Measurements from ENCODE around the gene SPG21.
"Not testable (repeated sequence)": the region's sequence is repeated elsewhere in the genome, so short reads cannot be mapped to it uniquely, and the experiment has no call there.

The SPG21 gene

GRCh38 chr15:64989416-64990167 is at the start of gene SPG21:
SPG21 (minus strand) TSS chr15:64989914; CDS start chr15:64983569, 6,345 bp downstream.
- DNase-seq (ENCODE audit: low read depth, low spot score): peak; percentile 95

DNA sequence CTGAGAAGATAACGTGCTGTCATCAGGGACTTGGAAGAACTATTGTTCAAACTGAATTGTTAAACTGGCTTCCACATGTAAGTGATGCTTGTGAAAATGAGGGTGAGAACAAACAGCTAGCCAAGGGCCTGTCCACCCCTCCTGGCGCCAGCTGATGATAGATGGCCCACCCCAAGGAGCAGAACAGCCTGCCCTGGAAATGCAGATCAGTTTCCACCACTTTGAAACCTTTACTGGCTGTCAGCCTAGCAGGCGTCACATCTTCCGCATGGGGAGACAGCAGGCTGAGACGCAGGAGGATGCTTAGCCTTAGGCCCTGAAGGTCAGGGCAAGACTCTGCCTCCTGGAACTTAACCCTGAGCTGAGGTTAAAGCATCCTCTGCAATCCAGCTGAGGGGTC is 49.1 kb upstream of the SPG21 start:
- no peak for DNase-seq (ENCODE audit: low read depth, low spot score)

- no peak for DNase-seq (ENCODE audit: low read depth, low spot score)
Observed at GRCh38 chr15:65038428-65038827, 48.7 kb upstream of the SPG21 start.

DNA sequence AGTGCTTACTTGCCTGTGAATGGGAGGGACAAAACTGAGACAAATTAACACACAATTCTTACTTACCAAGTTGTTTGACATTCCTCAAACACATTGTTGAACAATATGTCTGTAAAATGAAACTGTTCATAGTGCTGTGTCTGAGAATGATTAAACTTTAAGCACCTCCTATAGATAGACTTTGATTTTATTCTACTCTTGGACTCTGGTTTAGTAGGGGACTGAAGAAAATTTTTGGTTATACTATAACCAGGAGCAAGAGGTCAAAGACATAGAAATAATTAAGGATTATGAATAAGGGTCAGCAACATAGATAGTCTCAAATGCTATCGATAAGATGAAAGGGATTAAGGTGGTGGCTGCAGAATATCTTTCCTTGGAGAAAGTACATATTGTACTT is 47.6 kb upstream of the SPG21 start:
- no peak for DNase-seq (ENCODE audit: low read depth, low spot score)

- no peak for DNase-seq (ENCODE audit: low read depth, low spot score)
Observed at GRCh38 chr15:65034719-65035118, 45.0 kb upstream of the SPG21 start.

GRCh38 chr15:65033659-65034269 is 44.0 kb upstream of the SPG21 start:
- no peak for DNase-seq (ENCODE audit: low read depth, low spot score)

DNA sequence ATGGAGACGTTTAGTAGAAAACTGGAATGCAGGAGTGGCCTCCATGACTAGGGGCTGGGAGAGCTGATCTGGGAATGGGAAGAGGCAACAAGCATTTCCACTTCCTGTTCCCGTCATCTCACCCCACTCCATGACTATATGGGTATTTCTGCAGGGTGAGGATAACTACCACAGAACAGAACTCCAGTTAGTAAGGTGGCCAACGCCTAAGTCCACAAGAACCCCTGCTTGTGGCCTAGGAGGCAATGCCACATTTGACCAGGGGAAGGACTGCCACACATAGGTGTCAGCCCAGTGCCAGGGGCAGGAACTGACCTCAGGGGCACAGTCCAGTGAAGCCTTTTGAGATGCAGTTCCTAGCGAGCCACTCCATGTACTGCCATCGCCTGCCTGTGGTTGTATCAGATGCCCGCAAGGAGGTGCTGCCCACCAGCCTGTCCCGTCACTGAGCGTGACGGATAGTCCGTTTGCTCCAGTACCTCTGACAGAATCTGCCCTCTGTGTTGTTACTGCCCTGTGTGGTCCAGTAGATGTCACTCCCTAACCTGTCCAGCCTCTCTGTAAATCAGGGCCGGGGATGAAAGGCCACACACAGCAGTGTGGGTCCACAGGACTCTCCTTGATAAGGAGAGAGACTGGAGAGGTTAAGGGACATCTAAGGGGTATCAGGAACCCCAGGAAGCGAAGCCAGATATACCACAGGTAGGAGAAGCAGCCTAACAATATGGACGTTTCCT is 43.3 kb upstream of the SPG21 start:
- DNase-seq (ENCODE audit: low read depth, low spot score): peak; percentile 92

GRCh38 chr15:65029736-65030208 is 40.1 kb upstream of the SPG21 start:
- DNase-seq (ENCODE audit: low read depth, low spot score): no peak

- peak; percentile 80 for DNase-seq (ENCODE audit: low read depth, low spot score)
Observed at GRCh38 chr15:65028921-65029735, 39.4 kb upstream of the SPG21 start, which contains the start of gene MTFMT. MTFMT (minus strand) TSS chr15:65029639; CDS start chr15:65029613, 26 bp downstream.

- DNase-seq (ENCODE audit: low read depth, low spot score): no peak
Observed at GRCh38 chr15:65028338-65028737, 38.6 kb upstream of the SPG21 start.

GRCh38 chr15:65027593-65027992 is 37.9 kb upstream of the SPG21 start:
- DNase-seq (ENCODE audit: low read depth, low spot score): no peak

GRCh38 chr15:65026756-65027155 is 37.0 kb upstream of the SPG21 start:
- no peak for DNase-seq (ENCODE audit: low read depth, low spot score)

DNA sequence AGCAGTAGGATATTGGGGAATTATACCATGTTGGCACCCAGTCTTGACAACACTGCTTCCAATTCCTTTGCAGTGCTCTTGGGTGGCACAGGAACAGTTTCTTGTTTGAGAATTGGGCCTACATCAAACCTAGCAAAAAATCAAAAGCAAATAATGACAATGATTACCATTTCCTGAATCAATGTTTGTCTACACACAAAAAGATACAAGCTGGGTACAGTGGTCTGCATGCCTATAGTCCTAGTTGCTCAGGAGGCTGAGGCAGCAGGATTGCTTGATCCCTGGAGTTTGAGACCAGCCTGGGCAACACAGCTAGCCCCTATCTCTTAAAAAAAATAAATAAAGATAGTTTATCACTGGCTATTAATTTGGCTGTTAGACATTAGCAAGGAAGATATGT is 31.8 kb upstream of the SPG21 start:
- DNase-seq (ENCODE audit: low read depth, low spot score): no peak

- DNase-seq (ENCODE audit: low read depth, low spot score): no peak
Observed at GRCh38 chr15:65020419-65020818, 30.7 kb upstream of the SPG21 start.

GRCh38 chr15:65011198-65011597 is 21.5 kb upstream of the SPG21 start:
- DNase-seq (ENCODE audit: low read depth, low spot score): not testable (repeated sequence)

GRCh38 chr15:65008983-65009382 is 19.3 kb upstream of the SPG21 start:
- no peak for DNase-seq (ENCODE audit: low read depth, low spot score)

DNA sequence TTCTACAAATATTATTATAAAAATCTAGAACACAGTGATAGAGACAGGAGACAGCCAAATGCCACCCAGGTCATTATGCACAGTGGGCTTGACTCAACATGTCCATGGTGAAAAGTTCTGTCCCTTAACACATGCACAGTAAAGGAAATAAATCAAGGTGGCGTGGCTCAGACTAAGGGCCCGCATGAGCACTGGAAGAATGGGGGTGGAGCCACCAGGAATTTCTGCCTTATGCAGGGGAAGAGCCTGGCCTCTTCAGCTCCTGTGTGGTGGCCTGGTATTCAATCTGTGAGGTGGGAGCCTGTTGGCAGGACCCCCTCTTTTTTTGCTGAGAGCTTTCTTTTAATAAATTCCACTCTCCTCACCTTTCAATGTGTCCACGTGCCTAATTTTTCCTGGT is 17.2 kb upstream of the SPG21 start:
- peak; percentile 14 for DNase-seq (ENCODE audit: low read depth, low spot score)

- no peak for DNase-seq (ENCODE audit: low read depth, low spot score)
Observed at GRCh38 chr15:65004993-65005392, 15.3 kb upstream of the SPG21 start.

DNA sequence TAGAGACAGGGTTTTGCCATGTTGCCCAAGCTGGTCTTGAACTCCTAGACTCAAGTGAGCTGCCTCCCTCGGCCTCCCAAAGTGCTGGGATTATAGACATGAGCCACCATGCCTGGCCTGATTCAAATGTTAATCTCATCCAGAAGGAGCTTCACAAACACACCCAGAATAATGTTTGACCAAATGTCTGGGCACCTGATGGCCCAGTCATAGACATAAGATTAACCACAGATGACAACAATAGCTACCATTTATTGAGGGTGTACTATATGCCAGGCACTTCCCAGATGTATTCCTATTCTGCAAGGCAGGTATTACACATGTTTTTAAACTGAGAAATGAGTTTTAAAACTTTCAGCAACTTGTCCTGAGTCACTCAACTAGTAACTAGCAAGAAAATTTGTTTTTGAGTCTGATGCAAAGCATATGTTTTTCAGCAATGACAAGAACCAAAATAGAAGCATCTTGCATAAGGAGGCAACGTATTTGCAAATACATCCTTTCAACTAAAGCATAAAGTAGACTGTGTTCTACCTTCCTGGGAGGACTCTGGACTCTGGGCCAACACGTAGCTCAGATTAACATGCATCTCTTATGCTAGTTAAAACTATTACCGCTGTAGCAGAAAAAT is 8.1 kb upstream of the SPG21 start:
- no peak for DNase-seq (ENCODE audit: low read depth, low spot score)

DNA sequence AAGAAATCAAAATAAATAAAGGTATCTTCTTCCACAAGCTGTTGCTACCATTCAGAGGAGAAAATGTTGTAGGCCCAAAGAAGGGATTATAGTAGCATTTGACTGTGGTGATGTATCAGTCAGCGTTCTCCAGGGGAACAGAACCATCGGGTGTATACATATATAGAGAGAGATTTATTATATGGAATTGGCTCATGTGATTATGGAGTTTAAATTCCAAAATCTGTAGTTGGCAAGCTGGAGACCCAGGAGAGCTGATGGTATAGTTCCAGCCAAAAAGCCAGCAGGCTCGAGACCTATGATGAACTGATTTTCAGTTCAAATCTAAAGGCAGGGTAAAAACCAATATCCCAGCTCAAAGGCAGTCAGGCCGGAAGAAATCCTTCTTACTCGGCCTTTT is 7.4 kb upstream of the SPG21 start:
- DNase-seq (ENCODE audit: low read depth, low spot score): no peak

DNA sequence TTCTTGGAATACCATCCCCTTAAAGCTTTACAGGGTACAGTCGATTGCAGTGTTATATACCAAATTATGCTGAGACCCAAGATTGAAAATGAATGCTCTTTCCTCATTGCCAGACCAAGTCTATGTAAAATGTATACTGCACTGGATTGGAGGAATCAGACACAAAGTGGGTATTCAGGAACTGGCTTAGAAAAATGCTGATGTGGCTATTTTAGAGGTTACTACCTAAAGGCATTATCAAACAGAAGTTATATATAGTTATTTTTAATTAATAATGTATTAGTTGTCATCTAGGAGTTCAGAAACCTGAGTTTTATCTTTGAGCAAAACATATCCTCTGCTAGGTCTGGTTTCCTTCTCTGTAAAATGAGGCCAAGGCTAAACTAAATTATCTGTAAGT is 3.6 kb upstream of the SPG21 start:
- DNase-seq (ENCODE audit: low read depth, low spot score): no peak

Data from ELF-1 (cell line).